Right ventricle myocardium inferior (tissue), 1 donor: Measurements from ENCODE around the gene GKN1. TPM values are rescaled to one million over a fixed set of nuclear protein-coding genes. Genes with fewer than 3 reads are reported as not detected.
"Not testable (repeated sequence)": the region's sequence is repeated elsewhere in the genome, so short reads cannot be mapped to it uniquely, and the experiment has no call there.

Experiments
- ATAC-seq: fragments of 200-7000 bp; cut with Tn5 transposase; one replicate; pipeline ENCODE4 v1.9.1; 2020; ENCODE audit warnings: mild to moderate bottlenecking, moderate library complexity
- DNase-seq: peaks from one replicate; pipeline ENCODE4 v3.0.0; 2021; ENCODE audit errors: missing footprints
- intact Hi-C: fragments of 100-400 bp; cut with DNase I; formaldehyde crosslinking; loops from one replicate; pipeline ENCODE4 v1.11.0; 2022
- total RNA-seq: library from RNA; stranded (reverse); fragmentation: NEBNext Ultra II Directional; extraction: Animal tissue kit (Norgen Biotek cat#: 25700); gene quantifications from one replicate; pipeline ENCODE4 v1.2.1, GENCODE V29; 2021
- donor health status: DM: no; HTN: yes; CAD: no; lungs with severe emphysema.

Gene GKN1
- total RNA-seq, 1 donor from 2014 or later = not detected

DNA sequence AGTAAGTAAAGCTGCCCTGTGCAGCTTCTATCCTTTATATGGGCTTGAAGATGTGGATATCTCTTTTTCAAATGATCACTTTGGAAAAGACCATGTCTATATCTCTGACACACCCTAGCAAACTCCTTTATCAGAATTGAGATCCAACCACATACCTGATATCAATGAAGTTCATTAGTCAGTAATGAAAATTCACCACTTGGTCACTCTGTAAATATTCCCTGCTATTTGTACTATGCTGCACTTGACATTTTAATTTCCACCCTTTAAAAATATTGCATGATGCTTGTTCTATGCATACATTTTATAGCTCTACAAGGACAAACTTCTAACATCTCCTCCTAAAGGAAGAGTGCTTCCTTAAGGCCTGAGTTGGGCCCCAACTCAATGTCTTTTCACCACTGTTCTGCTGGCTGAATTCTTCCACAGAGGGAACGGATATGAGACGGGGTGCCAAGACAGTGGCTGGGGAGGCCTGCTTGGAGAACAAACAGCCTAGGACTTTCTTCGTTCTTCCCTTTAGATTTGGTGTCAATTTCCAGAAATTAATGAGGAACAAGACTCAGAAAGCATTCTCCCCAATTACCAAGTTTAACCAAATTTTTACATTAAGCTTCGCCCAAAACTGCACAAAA is 21.4 kb upstream of the GKN1 start, which contains the start of gene GKN2:
TSS of gene GKN2 (minus strand) at position 7 of the 635 bp plus-strand sequence. CDS start 32 bp downstream, outside the sequence.
- intact Hi-C loops = no loop called here
- ATAC-seq (no peak), DNase-seq (no peak)

DNA sequence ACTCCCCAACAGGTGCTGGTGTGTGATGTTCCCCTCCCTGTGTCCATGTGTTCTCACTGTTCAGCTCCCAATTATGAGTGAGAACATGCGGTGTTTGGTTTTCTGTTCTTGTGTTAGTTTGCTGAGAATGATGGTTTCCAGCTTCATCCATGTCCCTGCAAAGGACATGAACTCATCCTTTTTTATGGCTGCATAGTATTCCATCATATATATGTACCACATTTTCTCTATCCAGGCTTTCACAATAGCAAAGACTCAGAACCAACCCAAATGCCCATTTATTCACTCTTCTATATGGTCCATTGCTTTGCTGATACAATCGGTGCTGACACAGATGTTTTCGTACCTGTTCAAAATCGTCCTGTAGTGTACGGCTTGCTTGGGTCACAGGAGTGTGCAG is 19.0 kb upstream of the GKN1 start:
- intact Hi-C loops, ATAC-seq, DNase-seq: not testable (repeated sequence)

- no peak for DNase-seq
- intact Hi-C loops = no loop called here
- no peak for ATAC-seq
Measured at GRCh38 chr2:68959001-68959400, 15.4 kb upstream of the GKN1 start.

- intact Hi-C loops = no loop called here
- no peak for DNase-seq
- ATAC-seq = no peak
Measured at GRCh38 chr2:68961380-68961779, 13.1 kb upstream of the GKN1 start.

- DNase-seq = no peak
- no peak for ATAC-seq
- intact Hi-C loops = no loop called here
Measured at GRCh38 chr2:68964282-68964681, 10.2 kb upstream of the GKN1 start.

DNA sequence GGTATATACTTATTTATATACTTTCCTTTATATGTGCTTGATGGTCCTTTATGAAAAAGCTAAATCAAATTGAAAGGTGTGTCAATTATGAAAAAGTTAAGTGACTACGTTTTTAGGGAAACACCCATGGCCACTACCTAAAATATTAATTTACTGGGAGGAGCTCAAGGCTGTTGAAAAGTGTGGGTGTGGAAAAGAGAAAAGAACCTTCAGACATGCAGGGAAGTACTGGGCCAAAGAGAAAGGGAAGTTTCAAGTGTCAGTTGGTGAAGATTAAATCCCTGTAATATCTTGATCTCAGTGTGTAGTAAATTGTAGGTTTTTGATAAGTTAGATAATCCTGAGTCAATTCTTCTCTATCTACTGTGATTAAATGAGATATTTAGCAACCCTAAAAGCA is 6.2 kb upstream of the GKN1 start:
- no peak for ATAC-seq
- intact Hi-C loops = no loop called here

GRCh38 chr2:68969736-68970490 is 4.5 kb upstream of the GKN1 start:
- intact Hi-C loops = no loop called here
- DNase-seq (no peak), ATAC-seq (no peak)

More for the DNA sequence above, 6.2 kb upstream of the GKN1 start:
- no peak for DNase-seq

GRCh38 chr2:68970566-68971265 is 3.7 kb upstream of the GKN1 start:
- no peak for ATAC-seq
- no peak for DNase-seq
- intact Hi-C loops = no loop called here

DNA sequence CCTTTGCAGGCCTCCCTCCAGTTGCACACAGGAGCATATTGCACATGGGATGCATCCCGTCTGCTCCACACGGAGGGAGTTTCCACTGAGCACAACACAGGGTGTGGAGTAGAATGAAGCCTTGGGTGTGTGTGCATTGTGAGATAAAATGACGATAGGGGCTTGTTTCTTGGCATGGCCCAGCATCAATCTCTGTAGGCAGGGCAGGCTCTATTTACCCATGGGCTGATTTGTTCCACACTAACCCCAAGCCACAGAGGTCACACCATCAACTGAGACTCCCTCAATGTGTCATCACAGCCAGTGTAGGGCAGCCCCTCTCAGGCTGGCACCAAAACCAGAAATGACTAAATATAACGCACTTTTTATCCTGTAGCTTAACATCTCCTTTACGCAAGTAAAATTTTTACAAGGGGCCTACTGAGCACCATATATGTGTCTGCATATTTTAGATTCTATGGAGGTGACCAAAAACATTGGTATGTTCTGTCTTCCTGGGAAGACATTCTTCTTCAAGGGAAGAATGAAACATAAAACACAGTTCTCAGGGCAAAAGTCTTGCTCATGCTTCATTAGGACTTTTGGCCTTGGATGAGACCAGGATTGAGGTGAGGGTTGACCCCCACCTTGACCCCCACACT is 2.7 kb upstream of the GKN1 start:
- no peak for ATAC-seq
- intact Hi-C loops = no loop called here
- DNase-seq = no peak

- DNase-seq (no peak), ATAC-seq (no peak)
- intact Hi-C loops = no loop called here
Measured at GRCh38 chr2:68974946-68975665, 670 bp downstream of the GKN1 start.

GRCh38 chr2:68975844-68976243 is 1.4 kb downstream of the GKN1 start:
- no peak for ATAC-seq
- intact Hi-C loops = no loop called here
- no peak for DNase-seq

DNA sequence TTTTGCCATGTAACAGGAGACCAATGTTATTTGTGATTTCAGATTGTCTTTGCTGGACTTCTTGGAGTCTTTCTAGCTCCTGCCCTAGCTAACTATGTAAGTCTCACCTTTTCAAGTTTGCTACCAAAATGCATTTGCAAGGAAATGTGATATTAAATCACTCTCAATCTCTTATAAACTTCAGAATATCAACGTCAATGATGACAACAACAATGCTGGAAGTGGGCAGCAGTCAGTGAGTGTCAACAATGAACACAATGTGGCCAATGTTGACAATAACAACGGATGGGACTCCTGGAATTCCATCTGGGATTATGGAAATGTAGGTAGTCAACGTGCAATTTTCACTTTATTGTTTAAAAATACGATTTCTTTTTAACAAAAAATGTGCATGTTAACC is 3.0 kb downstream of the GKN1 start:
- no peak for ATAC-seq
- intact Hi-C loops = no loop called here
- no peak for DNase-seq

- intact Hi-C loops = no loop called here
- ATAC-seq (no peak), DNase-seq (no peak)
Measured at GRCh38 chr2:68978098-68978497, 3.7 kb downstream of the GKN1 start.

- no peak for DNase-seq
- intact Hi-C loops = no loop called here
- no peak for ATAC-seq
Measured at GRCh38 chr2:68980956-68981355, 6.5 kb downstream of the GKN1 start.

DNA sequence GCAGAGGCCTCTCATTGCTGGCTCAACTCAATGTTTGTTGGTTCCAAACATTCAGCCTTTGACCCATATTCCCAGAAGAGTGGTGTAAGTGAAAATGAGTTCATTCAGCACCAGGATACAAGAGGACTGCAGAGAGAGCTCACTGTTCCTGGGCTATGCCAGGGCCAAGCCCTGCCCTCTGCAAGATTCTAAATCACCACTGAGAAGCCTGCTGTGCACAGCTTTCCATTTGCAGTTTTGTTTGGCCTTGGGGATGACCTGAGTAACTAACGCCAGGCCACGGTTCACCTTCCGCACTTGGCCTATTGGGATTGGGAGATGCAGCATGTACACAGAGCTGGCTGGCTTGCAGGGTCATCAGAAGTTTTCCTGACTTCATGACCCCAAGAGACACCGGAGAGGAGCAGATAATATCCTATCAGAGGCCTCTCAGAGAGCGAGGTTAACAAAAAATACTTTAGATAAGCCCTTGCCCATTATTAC is 12.6 kb downstream of the GKN1 start:
- ATAC-seq = peak; percentile 94
- DNase-seq = no peak
- intact Hi-C loops = no loop called here

GRCh38 chr2:68989035-68989434 is 14.6 kb downstream of the GKN1 start:
- no peak for ATAC-seq
- DNase-seq = no peak
- intact Hi-C loops = no loop called here

DNA sequence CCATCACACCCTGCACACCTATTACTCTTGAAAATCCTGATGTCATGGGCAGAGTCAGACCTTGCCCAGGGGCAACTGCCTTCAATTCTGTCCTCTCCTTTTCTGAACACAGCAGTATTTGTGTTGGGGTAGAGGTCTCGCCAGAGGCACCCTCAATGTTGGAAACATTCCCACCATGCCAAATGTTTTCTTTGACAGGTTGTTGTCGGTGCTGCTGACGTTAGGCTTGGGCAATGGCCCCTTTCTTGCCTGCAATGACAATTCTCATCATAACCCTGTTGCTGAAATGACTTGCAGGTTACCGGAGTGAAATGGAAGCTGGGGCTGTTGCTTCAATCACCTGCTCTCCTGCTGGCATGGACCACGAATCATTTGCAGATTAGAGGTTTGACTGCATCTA is 17.9 kb downstream of the GKN1 start:
- ATAC-seq (no peak), DNase-seq (no peak)

DNA sequence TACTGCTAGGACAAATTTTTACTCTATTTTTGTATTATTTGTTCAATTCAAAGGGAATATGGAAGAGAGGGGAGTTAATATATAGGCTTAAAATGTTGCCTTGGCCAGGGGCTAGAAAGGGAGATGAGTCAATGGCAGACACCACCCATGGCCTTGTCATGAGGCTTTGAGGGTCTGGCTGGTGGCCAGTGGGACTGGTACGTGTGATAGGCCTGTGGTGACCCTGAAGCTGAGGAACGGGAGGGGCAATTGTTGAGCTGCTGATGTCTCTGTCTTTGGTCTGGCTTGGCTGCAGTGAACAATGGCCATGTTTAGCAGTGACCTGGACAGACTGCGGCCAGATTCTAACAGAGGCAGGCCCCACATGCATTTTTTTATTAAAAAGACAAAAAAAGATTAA is 18.5 kb downstream of the GKN1 start:
- ATAC-seq (no peak), DNase-seq (no peak)
- intact Hi-C loops = no loop called here

More for the DNA sequence above, 17.9 kb downstream of the GKN1 start:
- intact Hi-C loops = no loop called here

DNA sequence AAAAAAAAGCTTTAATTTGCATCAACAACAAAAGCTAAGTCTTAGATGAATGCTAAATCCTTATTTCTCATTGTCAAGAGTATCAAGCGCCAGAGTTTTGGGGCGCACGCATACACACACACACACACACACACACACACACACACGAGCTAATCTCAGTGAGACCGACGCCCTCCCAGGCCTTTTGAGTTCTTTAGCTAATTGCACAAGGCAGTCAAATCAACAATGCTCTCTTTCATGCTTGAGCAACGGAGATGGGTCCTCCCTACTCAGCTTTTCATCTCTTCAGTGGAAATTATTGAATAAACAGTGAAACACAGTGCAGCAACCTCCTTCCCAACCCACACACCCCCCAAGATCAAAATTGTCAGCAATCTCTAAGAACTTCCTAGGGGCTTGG is 19.2 kb downstream of the GKN1 start:
- peak; percentile 70 for ATAC-seq
- no peak for DNase-seq
- intact Hi-C loops = no loop called here
